Liver (tissue), 9 donors: Measurements from ENCODE around the gene DPM1. TPM values are rescaled to one million over a fixed set of nuclear protein-coding genes. Genes with fewer than 3 reads are reported as not detected.

Experiments used
- DNase-seq: peaks from one replicate; pipeline ENCODE4 v3.0.0-alpha.2; 2017; ENCODE audit warnings: low spot score
- H3K27ac ChIP-seq, 2 donors: one replicate each; pipeline ENCODE4 v1.7.0; 2013; ENCODE audit warnings: inconsistent platforms in 2 of 2, low read length in 2 of 2, control low read depth in 1 of 2, low read depth in 1 of 2, mild to moderate bottlenecking in 1 of 2
- H3K27me3 ChIP-seq, 4 donors: one replicate each; pipeline versions ENCODE4 v1.6.1 to v1.7.0; 2013; ENCODE audit warnings: low read length in 3 of 4, inconsistent platforms in 1 of 4, mild to moderate bottlenecking in 1 of 4, moderate library complexity in 1 of 4; ENCODE audit not compliant: control insufficient read depth in 4 of 4, insufficient read depth in 4 of 4
- H3K36me3 ChIP-seq, 4 donors: one replicate each; pipeline versions ENCODE4 v1.6.1 to v1.7.0; 2013; ENCODE audit warnings: low read length in 3 of 4, mild to moderate bottlenecking in 3 of 4, low read depth in 1 of 4, moderate library complexity in 1 of 4; ENCODE audit not compliant: control insufficient read depth in 4 of 4, insufficient read depth in 3 of 4
- H3K4me1 ChIP-seq, 4 donors: one replicate each; pipeline versions ENCODE4 v1.6.1 to v1.7.0; 2013; ENCODE audit warnings: low read length in 3 of 4, mild to moderate bottlenecking in 3 of 4, moderate library complexity in 1 of 4; ENCODE audit not compliant: control insufficient read depth in 4 of 4, insufficient read depth in 4 of 4
- H3K4me3 ChIP-seq, 3 donors: one replicate each; pipeline versions ENCODE4 v1.6.1 to v1.7.0; 2013; ENCODE audit warnings: low read length in 3 of 3, control low read depth in 1 of 3, low read depth in 1 of 3, mild to moderate bottlenecking in 1 of 3
- H3K9ac ChIP-seq, 2 donors: one replicate each; pipeline ENCODE4 v1.7.0; 2013; ENCODE audit warnings: low read length in 2 of 2, mild to moderate bottlenecking in 2 of 2, moderate library complexity in 2 of 2, control low read depth in 1 of 2, low read depth in 1 of 2
- H3K9me3 ChIP-seq, 4 donors: one replicate each; pipeline versions ENCODE4 v1.6.1 to v1.7.0; 2013; ENCODE audit warnings: low read length in 3 of 4; ENCODE audit not compliant: control insufficient read depth in 4 of 4
- CTCF ChIP-seq: fragments of 150-350 bp; IDR thresholded peaks from 2 replicates; pipeline ENCODE4 v1.5.1; 2017; ENCODE audit warnings: improper control_type of control experiment, low read depth, low read length; ENCODE audit not compliant: missing input control
- EGR1 ChIP-seq, 2 donors: IDR thresholded peaks; 2 replicates each; pipeline ENCODE4 v1.6.1; 2016 to 2018; ENCODE audit warnings: antibody characterized with exemption in 2 of 2, low read depth in 2 of 2
- FOXA1 ChIP-seq: IDR thresholded peaks from 2 replicates; pipeline ENCODE4 v1.6.1; 2016; ENCODE audit warnings: antibody characterized with exemption
- FOXA2 ChIP-seq: IDR thresholded peaks from 2 replicates; pipeline ENCODE4 v1.6.1; 2016; ENCODE audit warnings: antibody characterized with exemption
- GABPA ChIP-seq, 2 donors: IDR thresholded peaks in 1 of 2; conservative IDR thresholded peaks in 1 of 2; 2 replicates each; pipeline ENCODE4 v1.6.1; 2016; ENCODE audit warnings: antibody characterized with exemption in 2 of 2, mild to moderate bottlenecking in 1 of 2, moderate library complexity in 1 of 2
- HNF4A ChIP-seq, 2 donors: conservative IDR thresholded peaks; 2 replicates each; pipeline ENCODE4 v1.6.1; 2016; ENCODE audit warnings: antibody characterized with exemption in 2 of 2, mild to moderate bottlenecking in 2 of 2
- HNF4G ChIP-seq: IDR thresholded peaks from 2 replicates; pipeline ENCODE4 v1.6.1; 2016; ENCODE audit warnings: antibody characterized with exemption
- NR2F2 ChIP-seq: IDR thresholded peaks from 2 replicates; pipeline ENCODE4 v1.6.1; 2016; ENCODE audit warnings: antibody characterized with exemption
- RAD21 ChIP-seq, 2 donors: IDR thresholded peaks; 2 replicates each; pipeline ENCODE4 v1.6.1; 2016; ENCODE audit warnings: antibody characterized with exemption in 2 of 2, mild to moderate bottlenecking in 2 of 2
- REST ChIP-seq: IDR thresholded peaks from 2 replicates; pipeline ENCODE4 v1.6.1; 2016; ENCODE audit warnings: antibody characterized with exemption, mild to moderate bottlenecking
- RXRA ChIP-seq, 2 donors: IDR thresholded peaks; 2 replicates each; pipeline ENCODE4 v1.6.1; 2017 to 2018; ENCODE audit warnings: antibody characterized with exemption in 2 of 2, mild to moderate bottlenecking in 1 of 2
- SP1 ChIP-seq: IDR thresholded peaks from 2 replicates; pipeline ENCODE4 v1.6.1; 2018; ENCODE audit warnings: antibody characterized with exemption, mild to moderate bottlenecking
- TAF1 ChIP-seq: conservative IDR thresholded peaks from 2 replicates; pipeline ENCODE4 v1.6.1; 2016; ENCODE audit warnings: antibody characterized with exemption, mild to moderate bottlenecking
- YY1 ChIP-seq: IDR thresholded peaks from 2 replicates; pipeline ENCODE4 v1.6.1; 2016; ENCODE audit warnings: antibody characterized with exemption, mild to moderate bottlenecking
- ZBTB33 ChIP-seq: IDR thresholded peaks from 2 replicates; pipeline ENCODE4 v1.6.1; 2016; ENCODE audit warnings: antibody characterized with exemption
- WGBS: extraction: QIAGEN DNeasy Blood & Tissue Kit; methylation state at CpG from one replicate; pipeline ENCODE4 v1.1.7; 2013; 5-methylcytosine and 5-hydroxymethylcytosine counted together
- polyA plus RNA-seq, 2 donors: library from polyadenylated mRNA; stranded (reverse) in 1 of 2; unstranded in 1 of 2; fragments of 200-250 nt in 1 of 2; fragments of >200 nt in 1 of 2; fragmentation: Nextera tagmentation in 1 of 2; extraction: Ambion mirVana in 1 of 2; gene quantifications; one replicate each; pipeline versions ENCODE4 v1.2.1 to v1.2.3, GENCODE V29; 2013 to 2015
- total RNA-seq, 2 donors: library from RNA; depleted of rRNA; stranded (reverse); fragments of >200 nt; gene quantifications; one replicate each; pipeline ENCODE4 v1.2.3, GENCODE V29; 2014
- TF ChIP-seq, protein P1 (sequence below): IDR thresholded peaks from 2 replicates; pipeline ENCODE4 v1.6.1; 2016; ENCODE audit warnings: antibody characterized with exemption
- TF ChIP-seq, protein P2 (sequence below): IDR thresholded peaks from 2 replicates; pipeline ENCODE4 v1.6.1; 2016; ENCODE audit warnings: antibody characterized with exemption
- donor health status: healthy.
- donor health status: healthy.
- donor health status: healthy.
- donor health status: healthy.
- donor health status: healthy.

Gene DPM1
- total and polyA plus RNA-seq, 4 donors: 27.2 to 42.6 (median 35.2) TPM

GRCh38 chr20:50913690-50914375, 44.5 kb downstream of the DPM1 start:
- Histone ChIP-seq H3K4me1 (peaks cover 3 to 25% (median 19%) of the 10 kb centered on the region in 4 donors), H3K9me3 (no peaks in the 10 kb centered on the region), H3K36me3 (no peaks in the 10 kb centered on the region), H3K9ac (no peak overlapping the region), H3K27ac (no peak overlapping the region), H3K4me3 (no peak overlapping the region), H3K27me3 (no peaks in the 10 kb centered on the region)
- WGBS: 77% methylated on average over 2 of the region's 2 CpGs
- TF ChIP-seq REST: no peak
- no peak for TF ChIP-seq HNF4A (conservative IDR thresholded peaks at IDR 0.05)
- no peak for TF ChIP-seq YY1
- TF ChIP-seq FOXA1: no peak
- TF ChIP-seq CTCF: no peak
- TF ChIP-seq TAF1: no peak
- no peak for TF ChIP-seq GABPA (IDR thresholded peaks at IDR 0.05 in 1 of 2, conservative IDR thresholded peaks at IDR 0.05 in 1 of 2)
- TF ChIP-seq HNF4G: no peak
- no peak for TF ChIP-seq RXRA (IDR thresholded peaks at IDR 0.05)
- TF ChIP-seq EGR1 (IDR thresholded peaks at IDR 0.05; ENCODE audit: low read depth in 2 of 2): no peak
- TF ChIP-seq ZBTB33: no peak
- TF ChIP-seq NR2F2: no peak
- no peak for TF ChIP-seq SP1
- DNase-seq: no peak

DNA sequence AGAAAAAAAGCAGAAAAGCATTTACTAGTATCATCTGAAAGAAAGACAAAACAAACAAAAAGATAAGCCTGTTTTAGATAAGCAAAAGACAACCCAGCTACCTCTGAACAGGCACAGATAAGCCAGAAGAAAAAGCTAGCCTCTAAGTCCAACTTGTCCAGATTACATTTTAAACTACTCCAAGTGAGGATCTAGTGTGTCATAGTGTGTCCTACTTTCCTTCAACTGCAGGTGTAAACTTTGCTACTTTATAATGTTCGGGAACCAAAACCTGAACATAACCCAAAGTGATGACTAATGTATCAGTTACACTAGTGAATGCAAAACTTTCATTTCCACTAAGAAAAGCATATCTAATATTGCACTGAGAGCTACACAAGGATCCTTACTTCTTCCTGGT, 46.6 kb downstream of the DPM1 start:
- H3K36me3 ChIP-seq: peaks cover 0 to 2% (median 0%) of the 10 kb centered on the region in 4 donors
- no peak overlapping the region for H3K27ac ChIP-seq
- peaks cover 4 to 9% (median 8%) of the 10 kb centered on the region in 4 donors for H3K4me1 ChIP-seq
- 35% methylated on average over 1 of the region's 1 CpG for WGBS
- no peaks in the 10 kb centered on the region for H3K9me3 ChIP-seq
- DNase-seq: no peak
- H3K4me3 ChIP-seq: no peak overlapping the region
- H3K9ac ChIP-seq: no peak overlapping the region
- no peaks in the 10 kb centered on the region for H3K27me3 ChIP-seq
- TF ChIP-seq HNF4A (conservative IDR thresholded peaks at IDR 0.05) (no peak), SP1 (no peak), RXRA (IDR thresholded peaks at IDR 0.05) (no peak), CTCF (no peak), FOXA2 (no peak), EGR1 (IDR thresholded peaks at IDR 0.05; ENCODE audit: low read depth in 2 of 2) (no peak), HNF4G (no peak), RAD21 (IDR thresholded peaks at IDR 0.05) (no peak), REST (no peak), TAF1 (no peak)
- TF ChIP-seq, protein P1, sequence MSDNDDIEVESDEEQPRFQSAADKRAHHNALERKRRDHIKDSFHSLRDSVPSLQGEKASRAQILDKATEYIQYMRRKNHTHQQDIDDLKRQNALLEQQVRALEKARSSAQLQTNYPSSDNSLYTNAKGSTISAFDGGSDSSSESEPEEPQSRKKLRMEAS: no peak
- TF ChIP-seq, protein P2, sequence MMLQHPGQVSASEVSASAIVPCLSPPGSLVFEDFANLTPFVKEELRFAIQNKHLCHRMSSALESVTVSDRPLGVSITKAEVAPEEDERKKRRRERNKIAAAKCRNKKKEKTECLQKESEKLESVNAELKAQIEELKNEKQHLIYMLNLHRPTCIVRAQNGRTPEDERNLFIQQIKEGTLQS: no peak
